SH-SY5Y (cell line): ENCODE measurements around the gene OTOG.

Experiments
- GATA2 ChIP-seq: IDR thresholded peaks from 2 replicates; pipeline ENCODE4 v1.6.1; 2011; ENCODE audit warnings: mild to moderate bottlenecking, low read depth, low read length
- GATA3 ChIP-seq: IDR thresholded peaks from 2 replicates; pipeline ENCODE4 v1.6.1; 2011; ENCODE audit warnings: low read depth, mild to moderate bottlenecking, low read length, moderate library complexity

- TF ChIP-seq GATA2 (no peak), GATA3 (no peak)
These were observed 108.6 kb downstream of the OTOG start for GRCh38 chr11:17655682-17656081.
